B cell (primary cell): ENCODE results near the gene MAPT. TPM values are rescaled to one million over a fixed set of nuclear protein-coding genes. Genes with fewer than 3 reads are reported as not detected.

ENCODE experiments used
- ATAC-seq: fragments of 200-7000 bp; cut with Tn5 transposase; one replicate; pipeline ENCODE4 v1.10.0; 2021; ENCODE audit warnings: low read depth, mild to moderate bottlenecking, moderate number of reproducible peaks, moderate library complexity
- CTCF ChIA-PET: fragments of 350-600 bp; sonication (Branson Sonifier 250); formaldehyde crosslinking; loops from one replicate; lab custom pipeline; 2021; ENCODE audit warnings: antibody characterized with exemption, inconsistent platforms; lab: Charles Lee
- POLR2A ChIA-PET: fragments of 350-600 bp; sonication (Branson Sonifier 250); formaldehyde crosslinking; loops from one replicate; lab custom pipeline; 2021; ENCODE audit warnings: antibody characterized with exemption; lab: Charles Lee
- DNase-seq: peaks from one replicate; pipeline ENCODE4 v3.0.0; 2013
- H2AFZ ChIP-seq: 2 replicates; pipeline ENCODE4 v1.6.1; 2012; ENCODE audit warnings: mild to moderate bottlenecking, low read depth, low read length; ENCODE audit not compliant: insufficient read depth, poor library complexity, severe bottlenecking
- H3K27ac ChIP-seq, 2 donors: 1 replicate in 1 of 2; 2 replicates in 1 of 2; pipeline ENCODE4 v1.5.1; 2012 to 2013; ENCODE audit warnings: low read length in 2 of 2, mild to moderate bottlenecking in 2 of 2, moderate library complexity in 1 of 2
- H3K27me3 ChIP-seq, 4 experiments: fragments of 200-600 bp in 1 of 4; sonication (generic) in 1 of 4; replicated peaks in 1 of 4; 1 replicate in 2 of 4; 2 replicates in 2 of 4; pipeline versions ENCODE4 v1.6.1 to v1.7.0; 2013 to 2016; ENCODE audit warnings: low read length in 3 of 4, mild to moderate bottlenecking in 2 of 4, mixed read lengths in 1 of 4, moderate library complexity in 1 of 4; ENCODE audit not compliant: insufficient read depth in 4 of 4, control insufficient read depth in 3 of 4; ENCODE audit errors: control extremely low read depth in 1 of 4
- H3K36me3 ChIP-seq, 2 experiments: replicated peaks in 1 of 2; 1 replicate in 1 of 2; 2 replicates in 1 of 2; pipeline versions ENCODE4 v1.6.1 to v1.7.1; 2013; ENCODE audit warnings: low read length in 1 of 2; ENCODE audit not compliant: insufficient read depth in 2 of 2, control insufficient read depth in 1 of 2; ENCODE audit errors: control extremely low read depth in 1 of 2, extremely low read depth in 1 of 2
- H3K4me1 ChIP-seq, 2 donors: fragments of 200-600 bp in 1 of 2; sonication (generic) in 1 of 2; 1 replicate in 1 of 2; 2 replicates in 1 of 2; pipeline versions ENCODE4 v1.5.1 to v1.6.1; 2013 to 2017; ENCODE audit warnings: low read length in 2 of 2; ENCODE audit not compliant: control insufficient read depth in 2 of 2, insufficient read depth in 2 of 2
- H3K4me2 ChIP-seq: replicated peaks from 2 replicates; pipeline ENCODE3; 2012; ENCODE audit warnings: mild to moderate bottlenecking, low read depth, low read length; ENCODE audit not compliant: poor library complexity, severe bottlenecking
- H3K4me3 ChIP-seq, 5 experiments: fragments of 200-600 bp in 1 of 5; sonication (generic) in 1 of 5; 1 replicate in 3 of 5; 2 replicates in 2 of 5; pipeline versions ENCODE4 v1.5.1 to v1.7.0; 2011 to 2016; ENCODE audit warnings: low read length in 4 of 5, mild to moderate bottlenecking in 4 of 5, low read depth in 2 of 5, control low read depth in 1 of 5, moderate library complexity in 1 of 5; ENCODE audit not compliant: insufficient read depth in 1 of 5; ENCODE audit errors: control extremely low read depth in 1 of 5, extremely low read depth in 1 of 5
- H3K79me2 ChIP-seq: fragments of 200-600 bp; sonication (generic); one replicate; pipeline ENCODE4 v1.6.0; 2016; ENCODE audit warnings: low read length; ENCODE audit not compliant: control insufficient read depth, insufficient read depth
- H3K9ac ChIP-seq: fragments of 200-600 bp; sonication (generic); 2 replicates; pipeline ENCODE4 v1.6.1; 2017; ENCODE audit warnings: mild to moderate bottlenecking, low read length, moderate library complexity
- H3K9me3 ChIP-seq, 3 donors: one replicate each; pipeline versions ENCODE4 v1.6.1 to v1.7.1; 2013; ENCODE audit warnings: low read length in 2 of 3; ENCODE audit not compliant: control insufficient read depth in 2 of 3, insufficient read depth in 1 of 3; ENCODE audit errors: control extremely low read depth in 1 of 3
- H4K20me1 ChIP-seq: 2 replicates; pipeline ENCODE4 v1.6.0; 2012; ENCODE audit warnings: mild to moderate bottlenecking, low read length; ENCODE audit not compliant: insufficient read depth, control insufficient read depth, poor library complexity, severe bottlenecking
- H3K27ac Mint-ChIP-seq: one replicate; pipeline ENCODE4 v1.8.0; 2021; ENCODE audit warnings: mixed read lengths
- H3K27me3 Mint-ChIP-seq: one replicate; pipeline ENCODE4 v1.8.0; 2021; ENCODE audit warnings: mixed read lengths
- H3K4me1 Mint-ChIP-seq: one replicate; pipeline ENCODE4 v1.8.0; 2021; ENCODE audit warnings: mixed read lengths
- H3K4me3 Mint-ChIP-seq: one replicate; pipeline ENCODE4 v1.8.0; 2021; ENCODE audit warnings: mixed read lengths
- H3K9me3 Mint-ChIP-seq: one replicate; pipeline ENCODE4 v1.8.0; 2022; ENCODE audit warnings: mixed read lengths; ENCODE audit not compliant: insufficient read depth
- EZH2 ChIP-seq: IDR thresholded peaks from 2 replicates; pipeline ENCODE4 v1.6.1; 2012; ENCODE audit warnings: borderline replicate concordance, low read depth, mild to moderate bottlenecking, moderate library complexity, low read length; ENCODE audit not compliant: insufficient read depth, poor library complexity, severe bottlenecking
- WGBS: methylation state at CpG from one replicate; pipeline ENCODE4 v1.1.5; 2013; ENCODE audit warnings: missing lambda C conversion rate; ENCODE audit not compliant: insufficient coverage; 5-methylcytosine and 5-hydroxymethylcytosine counted together
- intact Hi-C: fragments of 100-400 bp; cut with micrococcal nuclease; formaldehyde crosslinking; loops from one replicate; pipeline ENCODE4 v1.10.0; 2022
- polyA plus RNA-seq: library from polyadenylated mRNA; depleted of rRNA; stranded (reverse); fragments of >200 nt; gene quantifications from 2 replicates; pipeline ENCODE4 v1.2.3, GENCODE V29; 2012
- total RNA-seq, 2 donors: library from RNA; stranded (reverse); fragments of 120-200 nt in 1 of 2; gene quantifications; 1 replicate in 1 of 2; 2 replicates in 1 of 2; pipeline versions ENCODE4 v1.2.3 to v1.2.4, GENCODE V29; 2013 to 2022
- TF ChIP-seq, protein P1 (sequence below): fragments of 200-600 bp; IDR thresholded peaks from one replicate; pipeline ENCODE4 v1.8.0; 2022; ENCODE audit warnings: antibody characterized with exemption, mild to moderate bottlenecking

Gene MAPT
- total and polyA plus RNA-seq, 2 donors (not counting 1 experiment from before 2014, with no cell fraction given), result 0.13 to 0.20 TPM

DNA sequence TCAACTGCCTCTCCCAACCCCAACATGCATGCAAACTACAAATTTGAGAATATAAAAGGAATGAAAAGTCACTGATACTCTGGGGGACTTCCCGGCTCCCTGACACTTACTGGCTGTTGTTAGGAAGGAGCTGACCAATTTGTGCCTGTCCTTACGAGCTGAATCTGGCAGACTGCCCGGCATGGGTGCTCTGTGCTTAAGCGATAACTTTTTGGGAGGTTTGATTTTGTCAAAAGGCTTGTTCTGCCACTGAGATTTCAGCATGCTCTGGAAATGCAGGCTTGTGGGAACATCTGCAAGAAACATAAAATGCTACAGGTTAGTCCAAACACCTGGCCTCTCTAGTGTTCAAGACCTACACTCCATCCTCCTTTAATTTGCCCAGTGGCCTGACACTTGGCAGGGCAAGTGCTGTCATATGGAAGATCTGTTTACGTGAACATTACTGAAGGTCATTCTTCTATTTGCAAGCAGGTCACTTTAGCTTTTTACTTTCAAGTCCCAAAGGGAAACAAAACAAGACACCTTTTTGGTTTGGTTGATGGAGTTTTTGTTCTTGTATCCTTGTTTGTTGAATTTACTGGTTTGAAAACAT is 145.3 kb downstream of the MAPT start:
- Histone ChIP-seq H3K9me3 (no peaks in the 10 kb centered on the region), H3K4me2 (no peak overlapping the region), H3K27me3 (no peaks in the 10 kb centered on the region), H4K20me1 (peaks cover 19% of the 10 kb centered on the region), H3K4me3 (no peak overlapping the region), H3K27ac (no peak overlapping the region), H3K4me1 (no peaks in the 10 kb centered on the region), H3K9ac (no peak overlapping the region), H3K79me2 (peaks cover 16% of the 10 kb centered on the region), H3K36me3 (peaks cover 9 to 94% of the 10 kb centered on the region in 2 experiments), H2AFZ (no peak overlapping the region)
- H3K4me1 Mint-ChIP-seq, result peaks cover 6% of the 10 kb centered on the region
- TF ChIP-seq, protein P1, sequence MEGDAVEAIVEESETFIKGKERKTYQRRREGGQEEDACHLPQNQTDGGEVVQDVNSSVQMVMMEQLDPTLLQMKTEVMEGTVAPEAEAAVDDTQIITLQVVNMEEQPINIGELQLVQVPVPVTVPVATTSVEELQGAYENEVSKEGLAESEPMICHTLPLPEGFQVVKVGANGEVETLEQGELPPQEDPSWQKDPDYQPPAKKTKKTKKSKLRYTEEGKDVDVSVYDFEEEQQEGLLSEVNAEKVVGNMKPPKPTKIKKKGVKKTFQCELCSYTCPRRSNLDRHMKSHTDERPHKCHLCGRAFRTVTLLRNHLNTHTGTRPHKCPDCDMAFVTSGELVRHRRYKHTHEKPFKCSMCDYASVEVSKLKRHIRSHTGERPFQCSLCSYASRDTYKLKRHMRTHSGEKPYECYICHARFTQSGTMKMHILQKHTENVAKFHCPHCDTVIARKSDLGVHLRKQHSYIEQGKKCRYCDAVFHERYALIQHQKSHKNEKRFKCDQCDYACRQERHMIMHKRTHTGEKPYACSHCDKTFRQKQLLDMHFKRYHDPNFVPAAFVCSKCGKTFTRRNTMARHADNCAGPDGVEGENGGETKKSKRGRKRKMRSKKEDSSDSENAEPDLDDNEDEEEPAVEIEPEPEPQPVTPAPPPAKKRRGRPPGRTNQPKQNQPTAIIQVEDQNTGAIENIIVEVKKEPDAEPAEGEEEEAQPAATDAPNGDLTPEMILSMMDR, result no peak
- no peak for TF ChIP-seq EZH2
- CTCF ChIA-PET, result interaction anchor here (0.7 to 2.7 kb wide), 5 partner anchors 11 to 175 kb away, joined by 3 to 8 read pairs (median 4); no protein-coding TSS in a partner anchor
- no peaks in the 10 kb centered on the region for H3K27me3 Mint-ChIP-seq
- H3K27ac Mint-ChIP-seq, result no peak overlapping the region
- ATAC-seq, result no peak
- H3K4me3 Mint-ChIP-seq, result no peak overlapping the region
- no peak for DNase-seq
- WGBS, result 100% methylated on average over 4 of the region's 5 CpGs
- no peaks in the 10 kb centered on the region for H3K9me3 Mint-ChIP-seq
- intact Hi-C loops, result no loop called here
- POLR2A ChIA-PET, result no interaction called here

DNA sequence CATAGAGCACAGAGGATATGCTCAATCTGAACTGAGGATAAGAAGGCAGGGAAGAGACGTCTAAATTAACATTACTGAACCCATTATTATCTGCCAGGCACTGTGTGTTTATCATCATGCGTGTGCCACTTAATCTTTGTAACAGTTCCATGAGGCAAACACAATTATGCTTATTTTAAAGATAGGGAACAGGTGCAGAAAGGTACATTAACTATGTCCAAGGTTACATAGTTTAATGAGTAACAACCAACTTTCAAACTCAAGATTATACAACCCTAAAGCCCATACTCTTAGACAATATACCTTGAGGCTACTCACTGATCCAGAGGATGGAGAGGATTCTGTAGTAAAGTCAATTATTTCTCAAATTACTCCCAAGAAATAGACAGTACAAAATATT is 147.9 kb downstream of the MAPT start:
- no peak overlapping the region for H3K4me3 ChIP-seq
- Mint-ChIP-seq H3K4me1 (peaks cover 3% of the 10 kb centered on the region), H3K9me3 (no peaks in the 10 kb centered on the region), H3K27me3 (no peaks in the 10 kb centered on the region), H3K27ac (no peak overlapping the region), H3K4me3 (no peak overlapping the region)
- H3K4me2 ChIP-seq, result no peak overlapping the region
- ATAC-seq, result no peak
- H3K4me1 ChIP-seq, result no peaks in the 10 kb centered on the region
- POLR2A ChIA-PET, result no interaction called here
- DNase-seq, result no peak
- H3K9me3 ChIP-seq, result no peaks in the 10 kb centered on the region
- peaks cover 19% of the 10 kb centered on the region for H4K20me1 ChIP-seq
- H2AFZ ChIP-seq, result no peak overlapping the region
- peaks cover 11 to 82% of the 10 kb centered on the region in 2 experiments for H3K36me3 ChIP-seq
- no peak for TF ChIP-seq EZH2
- TF ChIP-seq, protein P1, result no peak
- CTCF ChIA-PET, result interaction anchor here (0.6 to 5.9 kb wide), 6 partner anchors 8 to 1510 kb away, joined by 3 to 126 read pairs (median 12); partner anchors contain the start of gene KANSL1
- intact Hi-C loops, result no loop called here
- H3K27ac ChIP-seq, result no peak overlapping the region
- H3K79me2 ChIP-seq, result peaks cover 16% of the 10 kb centered on the region
- no CpG with 5 or more reads among the region's 2 CpGs for WGBS
- H3K9ac ChIP-seq, result no peak overlapping the region
- no peaks in the 10 kb centered on the region for H3K27me3 ChIP-seq
